K562 (cell line): Measurements from ENCODE around the gene B4GALT1. TPM values are rescaled to one million over a fixed set of nuclear protein-coding genes. Genes with fewer than 3 reads are reported as not detected.
A peak's percentile ranks its signal among the peaks of the same experiment; 100 is the strongest.

Experiments
- DDX20 ChIP-seq: fragments of 450-650 bp; IDR thresholded peaks from 2 replicates; pipeline ENCODE4 v1.6.1; 2016; ENCODE audit warnings: missing genetic modification characterization, low read depth, mild to moderate bottlenecking, missing compliant biosample characterization, moderate library complexity
- RBM22 ChIP-seq: fragments of 200-400 bp; formaldehyde crosslinking; IDR thresholded peaks from 2 replicates; pipeline ENCODE4 v1.6.1; 2018; ENCODE audit warnings: low read length, low read depth; ENCODE audit not compliant: poor library complexity, severe bottlenecking
- SMC3 ChIP-seq: conservative IDR thresholded peaks from 2 replicates; pipeline ENCODE4 v1.6.1; 2011; ENCODE audit warnings: low read depth, low read length, improper control_type of control experiment; ENCODE audit not compliant: insufficient read depth
- polyA plus RNA-seq, 8 experiments: library from polyadenylated mRNA; depleted of rRNA in 4 of 8; stranded (reverse) in 5 of 8; unstranded in 3 of 8; fragments of >200 nt; fragmentation: Nextera tagmentation in 2 of 8; fragmentation: Illumina TruSeq in 1 of 8; extraction: Ambion mirVana in 2 of 8; extraction: Trizol in 1 of 8; gene quantifications; 2 replicates each; pipeline versions ENCODE4 v1.2.1 to v1.2.3, GENCODE V29; 2011 to 2014; ENCODE audit warnings: inconsistent platforms in 1 of 8, missing spikeins in 1 of 8
- total RNA-seq, 7 experiments: library from RNA; depleted of rRNA in 6 of 7; stranded (reverse); fragments of >200 nt in 6 of 7; fragmentation: Illumina TruSeq in 2 of 7; extraction: Trizol in 2 of 7; gene quantifications; 2 replicates each; pipeline versions ENCODE4 v1.2.1 to v1.2.3, GENCODE V29; 2011 to 2021; ENCODE audit warnings: low replicate concordance in 1 of 7
- TF ChIP-seq, protein P1 (sequence below): fragments of 450-650 bp; IDR thresholded peaks from 2 replicates; pipeline ENCODE4 v1.6.1; 2017; ENCODE audit warnings: antibody characterized with exemption
- TF ChIP-seq, protein P2 (sequence below), 2 experiments: fragments of 450-650 bp; formaldehyde crosslinking in 1 of 2; IDR thresholded peaks; 2 replicates each; pipeline versions ENCODE4 v1.4.0 to v1.6.1; 2014 to 2020; ENCODE audit warnings: mild to moderate bottlenecking in 2 of 2, borderline replicate concordance in 1 of 2, low read depth in 1 of 2

Gene B4GALT1
- total and polyA plus RNA-seq, 9 of the 15 experiments (the other 6 are each of a cell fraction or from before 2014, with no cell fraction given) = 4.1 to 26.8 (median 7.1) TPM

DNA sequence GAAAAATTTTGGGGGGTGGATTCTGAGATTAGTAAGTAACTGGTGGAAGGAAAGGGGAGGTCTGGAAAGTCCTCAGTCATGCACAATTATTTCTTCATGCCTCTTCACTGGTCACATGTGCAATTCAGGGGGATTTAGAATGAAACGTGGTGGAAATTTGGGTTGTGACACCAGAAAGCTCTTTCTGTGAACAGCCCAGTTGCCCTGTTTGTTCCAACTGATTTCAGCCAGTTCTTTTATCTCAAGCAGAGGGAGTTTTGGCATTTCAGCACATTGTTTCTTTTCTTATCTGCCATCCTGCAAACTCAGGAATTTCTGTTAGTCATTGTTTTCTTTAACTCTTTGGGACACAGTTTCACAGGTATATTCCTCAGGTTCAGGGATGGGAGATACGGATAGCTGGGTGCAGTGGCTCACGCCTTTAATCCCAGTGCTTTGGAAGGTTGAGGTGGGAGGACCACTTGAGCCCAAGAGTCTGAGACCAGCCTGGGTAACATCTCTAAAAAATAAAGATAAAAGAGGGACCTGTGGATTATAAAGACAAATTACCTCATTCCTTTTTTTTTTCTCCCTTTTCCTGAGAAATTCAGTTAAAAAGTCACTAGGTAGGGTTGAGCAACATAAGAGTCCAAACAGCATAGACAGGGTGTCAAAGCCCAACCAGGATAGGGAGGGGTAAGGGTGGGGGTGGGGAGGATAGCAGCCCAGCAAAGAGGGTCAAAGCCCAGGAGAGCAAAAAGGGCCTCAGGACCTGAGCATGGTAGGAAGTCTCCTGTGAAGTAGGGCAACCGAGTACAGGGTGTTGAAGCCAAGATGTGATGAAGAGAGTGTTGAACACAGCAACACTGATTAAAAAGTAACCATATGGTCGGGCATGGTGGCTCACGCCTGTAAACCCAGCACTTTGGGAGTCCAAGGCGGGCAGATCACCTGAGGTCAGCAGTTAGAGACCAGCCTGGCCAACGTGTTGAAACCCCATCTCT, 5.4 kb upstream of the B4GALT1 start (continued):
- TF ChIP-seq, protein P1, sequence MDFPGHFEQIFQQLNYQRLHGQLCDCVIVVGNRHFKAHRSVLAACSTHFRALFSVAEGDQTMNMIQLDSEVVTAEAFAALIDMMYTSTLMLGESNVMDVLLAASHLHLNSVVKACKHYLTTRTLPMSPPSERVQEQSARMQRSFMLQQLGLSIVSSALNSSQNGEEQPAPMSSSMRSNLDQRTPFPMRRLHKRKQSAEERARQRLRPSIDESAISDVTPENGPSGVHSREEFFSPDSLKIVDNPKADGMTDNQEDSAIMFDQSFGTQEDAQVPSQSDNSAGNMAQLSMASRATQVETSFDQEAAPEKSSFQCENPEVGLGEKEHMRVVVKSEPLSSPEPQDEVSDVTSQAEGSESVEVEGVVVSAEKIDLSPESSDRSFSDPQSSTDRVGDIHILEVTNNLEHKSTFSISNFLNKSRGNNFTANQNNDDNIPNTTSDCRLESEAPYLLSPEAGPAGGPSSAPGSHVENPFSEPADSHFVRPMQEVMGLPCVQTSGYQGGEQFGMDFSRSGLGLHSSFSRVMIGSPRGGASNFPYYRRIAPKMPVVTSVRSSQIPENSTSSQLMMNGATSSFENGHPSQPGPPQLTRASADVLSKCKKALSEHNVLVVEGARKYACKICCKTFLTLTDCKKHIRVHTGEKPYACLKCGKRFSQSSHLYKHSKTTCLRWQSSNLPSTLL = no peak
- TF ChIP-seq RBM22 (no peak), DDX20 (tag) (no peak), SMC3 (no peak)
- TF ChIP-seq, protein P2, sequence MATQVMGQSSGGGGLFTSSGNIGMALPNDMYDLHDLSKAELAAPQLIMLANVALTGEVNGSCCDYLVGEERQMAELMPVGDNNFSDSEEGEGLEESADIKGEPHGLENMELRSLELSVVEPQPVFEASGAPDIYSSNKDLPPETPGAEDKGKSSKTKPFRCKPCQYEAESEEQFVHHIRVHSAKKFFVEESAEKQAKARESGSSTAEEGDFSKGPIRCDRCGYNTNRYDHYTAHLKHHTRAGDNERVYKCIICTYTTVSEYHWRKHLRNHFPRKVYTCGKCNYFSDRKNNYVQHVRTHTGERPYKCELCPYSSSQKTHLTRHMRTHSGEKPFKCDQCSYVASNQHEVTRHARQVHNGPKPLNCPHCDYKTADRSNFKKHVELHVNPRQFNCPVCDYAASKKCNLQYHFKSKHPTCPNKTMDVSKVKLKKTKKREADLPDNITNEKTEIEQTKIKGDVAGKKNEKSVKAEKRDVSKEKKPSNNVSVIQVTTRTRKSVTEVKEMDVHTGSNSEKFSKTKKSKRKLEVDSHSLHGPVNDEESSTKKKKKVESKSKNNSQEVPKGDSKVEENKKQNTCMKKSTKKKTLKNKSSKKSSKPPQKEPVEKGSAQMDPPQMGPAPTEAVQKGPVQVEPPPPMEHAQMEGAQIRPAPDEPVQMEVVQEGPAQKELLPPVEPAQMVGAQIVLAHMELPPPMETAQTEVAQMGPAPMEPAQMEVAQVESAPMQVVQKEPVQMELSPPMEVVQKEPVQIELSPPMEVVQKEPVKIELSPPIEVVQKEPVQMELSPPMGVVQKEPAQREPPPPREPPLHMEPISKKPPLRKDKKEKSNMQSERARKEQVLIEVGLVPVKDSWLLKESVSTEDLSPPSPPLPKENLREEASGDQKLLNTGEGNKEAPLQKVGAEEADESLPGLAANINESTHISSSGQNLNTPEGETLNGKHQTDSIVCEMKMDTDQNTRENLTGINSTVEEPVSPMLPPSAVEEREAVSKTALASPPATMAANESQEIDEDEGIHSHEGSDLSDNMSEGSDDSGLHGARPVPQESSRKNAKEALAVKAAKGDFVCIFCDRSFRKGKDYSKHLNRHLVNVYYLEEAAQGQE (IDR thresholded peaks at IDR 0.05; ENCODE audit: borderline replicate concordance) = peak; percentile 32
- TF ChIP-seq, protein P2 (CRISPR knock-in tag; IDR thresholded peaks at IDR 0.05; ENCODE audit: low read depth) = no peak
